Lung (tissue), 13 donors: ENCODE data around the gene BBS10. TPM values are rescaled to one million over a fixed set of nuclear protein-coding genes. Genes with fewer than 3 reads are reported as not detected.

Source experiments
- ATAC-seq: fragments of 200-7000 bp; cut with Tn5 transposase; one replicate; pipeline ENCODE4 v1.9.1; 2020; ENCODE audit warnings: moderate number of reproducible peaks; ENCODE audit not compliant: insufficient read depth, low FRiP score
- DNase-seq, 3 donors: peaks; one replicate each; pipeline ENCODE4 v3.0.0-alpha.2; 2013 to 2017
- H3K27ac ChIP-seq, 2 donors: one replicate each; pipeline ENCODE4 v1.5.1; 2013; ENCODE audit warnings: mild to moderate bottlenecking in 2 of 2, moderate library complexity in 2 of 2, control low read depth in 1 of 2, inconsistent platforms in 1 of 2, low read depth in 1 of 2, low read length in 1 of 2
- H3K27me3 ChIP-seq, 3 donors: one replicate each; pipeline ENCODE4 v1.5.1; 2013; ENCODE audit warnings: low read length in 2 of 3; ENCODE audit not compliant: control insufficient read depth in 3 of 3, insufficient read depth in 3 of 3
- H3K36me3 ChIP-seq, 4 donors: one replicate each; pipeline ENCODE4 v1.5.1; 2013; ENCODE audit warnings: low read length in 4 of 4, mild to moderate bottlenecking in 1 of 4, moderate library complexity in 1 of 4; ENCODE audit not compliant: control insufficient read depth in 4 of 4, insufficient read depth in 4 of 4
- H3K4me1 ChIP-seq, 5 donors: one replicate each; pipeline ENCODE4 v1.5.1; 2013; ENCODE audit warnings: low read length in 5 of 5, mild to moderate bottlenecking in 2 of 5, moderate library complexity in 1 of 5; ENCODE audit not compliant: control insufficient read depth in 5 of 5, insufficient read depth in 5 of 5
- H3K4me3 ChIP-seq: one replicate; pipeline ENCODE4 v1.5.1; 2013; ENCODE audit warnings: mild to moderate bottlenecking, control low read depth, moderate library complexity
- H3K9ac ChIP-seq, 2 donors: one replicate each; pipeline ENCODE4 v1.5.1; 2013; ENCODE audit warnings: low read length in 2 of 2, control low read depth in 1 of 2; ENCODE audit not compliant: insufficient read depth in 1 of 2
- H3K9me3 ChIP-seq, 4 donors: one replicate each; pipeline ENCODE4 v1.5.1; 2013; ENCODE audit warnings: low read length in 3 of 4, mild to moderate bottlenecking in 1 of 4, moderate library complexity in 1 of 4; ENCODE audit not compliant: control insufficient read depth in 4 of 4, insufficient read depth in 3 of 4
- WGBS, 2 donors: extraction: QIAGEN DNeasy Blood & Tissue Kit; methylation state at CpG; one replicate each; pipeline ENCODE4 v1.1.7; 2013; 5-methylcytosine and 5-hydroxymethylcytosine counted together
- polyA plus RNA-seq, 2 donors: library from polyadenylated mRNA; stranded (reverse); fragments of 200-250 nt; gene quantifications; one replicate each; pipeline ENCODE4 v1.2.1, GENCODE V29; 2013
- small RNA-seq: library from RNA; depleted of rRNA; stranded (forward); fragments of <200 nt; gene quantifications from one replicate; pipeline ENCODE3, GENCODE V24; 2014; ENCODE audit warnings: low replicate concordance
- total RNA-seq, 2 donors: library from RNA; depleted of rRNA in 1 of 2; stranded (reverse); fragments of >200 nt in 1 of 2; gene quantifications; one replicate each; pipeline ENCODE4 v1.2.1, GENCODE V29; 2014 to 2021
- TF ChIP-seq, protein P1 (sequence below): IDR thresholded peaks from 2 replicates; pipeline ENCODE4 v1.5.1; 2012; ENCODE audit warnings: mild to moderate bottlenecking; ENCODE audit errors: control extremely low read depth, extremely low read depth
- donor health status: control.
- donor health status: control.
- donor health status: Bipolar disorder and iron deficiency.
- donor health status: healthy.
- donor health status: DM: yes; HTN: yes; CAD: no.

The BBS10 gene
- total and polyA plus RNA-seq, 4 donors: 5.1 to 28.9 (median 8.8) TPM

GRCh38 chr12:76300297-76300665, 47.9 kb downstream of the BBS10 start:
- H3K9ac ChIP-seq: no peak overlapping the region
- H3K27me3 ChIP-seq: no peaks in the 10 kb centered on the region
- no peak overlapping the region for H3K27ac ChIP-seq
- ATAC-seq: no peak
- H3K9me3 ChIP-seq: no peaks in the 10 kb centered on the region
- no peak for DNase-seq
- TF ChIP-seq, protein P1, sequence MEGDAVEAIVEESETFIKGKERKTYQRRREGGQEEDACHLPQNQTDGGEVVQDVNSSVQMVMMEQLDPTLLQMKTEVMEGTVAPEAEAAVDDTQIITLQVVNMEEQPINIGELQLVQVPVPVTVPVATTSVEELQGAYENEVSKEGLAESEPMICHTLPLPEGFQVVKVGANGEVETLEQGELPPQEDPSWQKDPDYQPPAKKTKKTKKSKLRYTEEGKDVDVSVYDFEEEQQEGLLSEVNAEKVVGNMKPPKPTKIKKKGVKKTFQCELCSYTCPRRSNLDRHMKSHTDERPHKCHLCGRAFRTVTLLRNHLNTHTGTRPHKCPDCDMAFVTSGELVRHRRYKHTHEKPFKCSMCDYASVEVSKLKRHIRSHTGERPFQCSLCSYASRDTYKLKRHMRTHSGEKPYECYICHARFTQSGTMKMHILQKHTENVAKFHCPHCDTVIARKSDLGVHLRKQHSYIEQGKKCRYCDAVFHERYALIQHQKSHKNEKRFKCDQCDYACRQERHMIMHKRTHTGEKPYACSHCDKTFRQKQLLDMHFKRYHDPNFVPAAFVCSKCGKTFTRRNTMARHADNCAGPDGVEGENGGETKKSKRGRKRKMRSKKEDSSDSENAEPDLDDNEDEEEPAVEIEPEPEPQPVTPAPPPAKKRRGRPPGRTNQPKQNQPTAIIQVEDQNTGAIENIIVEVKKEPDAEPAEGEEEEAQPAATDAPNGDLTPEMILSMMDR: no peak
- no peaks in the 10 kb centered on the region for H3K4me1 ChIP-seq
- H3K36me3 ChIP-seq: no peaks in the 10 kb centered on the region
- WGBS, 2 donors: 84 to 86% methylated on average over 6 of the region's 6 CpGs
- no peak overlapping the region for H3K4me3 ChIP-seq

GRCh38 chr12:76299536-76300296, 48.5 kb downstream of the BBS10 start:
- no peak for DNase-seq
- ATAC-seq: no peak
- Histone ChIP-seq H3K9ac (no peak overlapping the region), H3K27ac (no peak overlapping the region), H3K4me3 (no peak overlapping the region), H3K27me3 (no peaks in the 10 kb centered on the region), H3K36me3 (no peaks in the 10 kb centered on the region), H3K4me1 (no peaks in the 10 kb centered on the region), H3K9me3 (no peaks in the 10 kb centered on the region)
- TF ChIP-seq, protein P1: no peak
- WGBS, 2 donors: 65 to 85% methylated on average over 5 of the region's 5 CpGs

Small RNA genes lying within 50 kb of the gene (small RNA-seq; reads per million reads assigned to genes)
- not detected for gene RN7SKP172

Other genes starting within 250 kb of the BBS10 start
- gene OSBPL8, start 211.4 kb upstream of the BBS10 start, total RNA-seq: 100 to 1,000 TPM in 1 of 2 donors, 10 to 100 TPM in 1; 82.3 to 114 TPM
- gene OSBPL8, start 211.4 kb upstream of the BBS10 start, polyA plus RNA-seq: 10 to 100 TPM in 1 of 2 donors, 1 to 10 TPM in 1; 8.6 to 24.2 TPM